WTC11 (cell line): Measurements from ENCODE around the gene TMEM11. TPM values are rescaled to one million over a fixed set of nuclear protein-coding genes. Genes with fewer than 3 reads are reported as not detected.

Source experiments
- ATAC-seq: fragments of 200-7000 bp; cut with Tn5 transposase; 2 replicates; pipeline ENCODE4 v1.10.0; 2021; ENCODE audit warnings: mild to moderate bottlenecking, moderate library complexity
- CTCF ChIA-PET: fragments of 300-600 bp; sonication (Branson Sonifier 250); formaldehyde crosslinking; loops from one replicate; lab custom pipeline; 2021; ENCODE audit warnings: antibody characterized with exemption; lab: Charles Lee
- POLR2A ChIA-PET: fragments of 350-600 bp; sonication (Branson Sonifier 250); formaldehyde crosslinking; loops from one replicate; lab custom pipeline; 2021; ENCODE audit warnings: antibody characterized with exemption; lab: Charles Lee
- DNase-seq: peaks from one replicate; pipeline ENCODE4 v3.0.0; 2021; ENCODE audit warnings: low spot score
- H3K27ac Mint-ChIP-seq: 2 replicates; pipeline ENCODE4 v1.8.0; 2021; ENCODE audit warnings: mixed read lengths
- H3K27me3 Mint-ChIP-seq: 2 replicates; pipeline ENCODE4 v1.8.0; 2021; ENCODE audit warnings: low read depth, mild to moderate bottlenecking, moderate library complexity, mixed read lengths
- H3K36me3 Mint-ChIP-seq: 2 replicates; pipeline ENCODE4 v1.8.0; 2021; ENCODE audit warnings: mixed read lengths
- H3K4me1 Mint-ChIP-seq: 2 replicates; pipeline ENCODE4 v1.8.0; 2022; ENCODE audit warnings: mixed read lengths
- H3K4me3 Mint-ChIP-seq: 2 replicates; pipeline ENCODE4 v1.8.0; 2021; ENCODE audit warnings: mild to moderate bottlenecking, moderate library complexity, mixed read lengths
- H3K9me3 Mint-ChIP-seq: 2 replicates; pipeline ENCODE4 v1.8.0; 2021; ENCODE audit warnings: mixed read lengths
- AFF4 ChIP-seq: sonication (generic); formaldehyde crosslinking; IDR thresholded peaks from 2 replicates; pipeline ENCODE4 v1.8.1; 2023; ENCODE audit warnings: mild to moderate bottlenecking, missing genetic modification reagents, borderline replicate concordance
- AR ChIP-seq: fragments of 250-450 bp; sonication (Bioruptor Pico); IDR thresholded peaks from 2 replicates; pipeline ENCODE4 v1.9.0; 2021; ENCODE audit warnings: mild to moderate bottlenecking
- FOXK1 ChIP-seq: sonication (generic); formaldehyde crosslinking; IDR thresholded peaks from 2 replicates; pipeline ENCODE4 v1.8.0; 2022; ENCODE audit warnings: mild to moderate bottlenecking, moderate library complexity, missing genetic modification reagents
- JUN ChIP-seq: sonication (generic); formaldehyde crosslinking; IDR thresholded peaks from 2 replicates; pipeline ENCODE4 v1.8.0; 2023; ENCODE audit warnings: mild to moderate bottlenecking, missing genetic modification reagents
- MAX ChIP-seq: sonication (generic); formaldehyde crosslinking; IDR thresholded peaks from 2 replicates; pipeline ENCODE4 v1.8.0; 2022; ENCODE audit warnings: mild to moderate bottlenecking, missing genetic modification reagents
- NFE2L1 ChIP-seq: sonication (generic); formaldehyde crosslinking; IDR thresholded peaks from 2 replicates; pipeline ENCODE4 v1.8.1; 2023; ENCODE audit warnings: missing genetic modification reagents
- SMAD4 ChIP-seq: sonication (generic); formaldehyde crosslinking; IDR thresholded peaks from 2 replicates; pipeline ENCODE4 v1.8.0; 2022; ENCODE audit warnings: mild to moderate bottlenecking, missing genetic modification reagents
- SP1 ChIP-seq: sonication (generic); formaldehyde crosslinking; conservative IDR thresholded peaks from 2 replicates; pipeline ENCODE4 v1.8.1; 2022; ENCODE audit warnings: missing genetic modification reagents
- STAT6 ChIP-seq: sonication (generic); formaldehyde crosslinking; conservative IDR thresholded peaks from 2 replicates; pipeline ENCODE4 v1.8.1; 2023; ENCODE audit warnings: mild to moderate bottlenecking, low read depth, missing genetic modification reagents, moderate library complexity
- ZNF121 ChIP-seq: sonication (generic); formaldehyde crosslinking; IDR thresholded peaks from 2 replicates; pipeline ENCODE4 v1.8.0; 2023; ENCODE audit warnings: missing genetic modification reagents
- ZNF263 ChIP-seq: sonication (generic); formaldehyde crosslinking; IDR thresholded peaks from 2 replicates; pipeline ENCODE4 v1.8.1; 2022; ENCODE audit warnings: low read depth, mild to moderate bottlenecking, moderate library complexity, missing genetic modification reagents
- ZNF423 ChIP-seq: fragments of 250-450 bp; sonication (Bioruptor Pico); IDR thresholded peaks from 2 replicates; pipeline ENCODE4 v2.1.2; 2022; ENCODE audit warnings: mild to moderate bottlenecking, moderate library complexity
- ZNF671 ChIP-seq: fragments of 250-450 bp; sonication (Bioruptor Pico); IDR thresholded peaks from 2 replicates; pipeline ENCODE4 v1.8.0; 2021; ENCODE audit warnings: mild to moderate bottlenecking
- total RNA-seq: library from RNA; stranded (reverse); gene quantifications from 3 replicates; pipeline ENCODE4 v1.2.3, GENCODE V29; 2021
- TF ChIP-seq, protein P1 (sequence below): fragments of 250-450 bp; sonication (Bioruptor Pico); IDR thresholded peaks from 2 replicates; pipeline ENCODE4 v1.9.0; 2021; ENCODE audit warnings: mild to moderate bottlenecking
- TF ChIP-seq, protein P2 (sequence below): sonication (generic); formaldehyde crosslinking; IDR thresholded peaks from 2 replicates; pipeline ENCODE4 v1.8.1; 2023; ENCODE audit warnings: mild to moderate bottlenecking, missing genetic modification reagents, moderate library complexity

The TMEM11 gene
- total RNA-seq, 1 experiment from 2014 or later, result 37.0 TPM

GRCh38 chr17:21196126-21196525 is 17.8 kb downstream of the TMEM11 start (continued):
- TF ChIP-seq AFF4 (CRISPR knock-in tag), result no peak
- no peak for TF ChIP-seq ZNF121 (CRISPR knock-in tag)
- no peak for TF ChIP-seq SP1 (CRISPR knock-in tag)
- TF ChIP-seq AR, result no peak
- no peak for TF ChIP-seq SMAD4
- TF ChIP-seq ZNF423 (CRISPR knock-in tag), result no peak
- TF ChIP-seq MAX (CRISPR knock-in tag), result no peak
- no peak for TF ChIP-seq ZNF671 (CRISPR knock-in tag)
- TF ChIP-seq, protein P1, sequence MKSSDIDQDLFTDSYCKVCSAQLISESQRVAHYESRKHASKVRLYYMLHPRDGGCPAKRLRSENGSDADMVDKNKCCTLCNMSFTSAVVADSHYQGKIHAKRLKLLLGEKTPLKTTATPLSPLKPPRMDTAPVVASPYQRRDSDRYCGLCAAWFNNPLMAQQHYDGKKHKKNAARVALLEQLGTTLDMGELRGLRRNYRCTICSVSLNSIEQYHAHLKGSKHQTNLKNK (CRISPR knock-in tag), result no peak
- no peak for TF ChIP-seq ZNF263 (CRISPR knock-in tag)
- TF ChIP-seq, all 79 proteins: peak for 0

- no peak overlapping the region for H3K4me3 Mint-ChIP-seq
- ChIA-PET CTCF (interaction anchor here (1.0 kb wide), 1 partner anchor 202 kb away, joined by 4 read pairs; no protein-coding TSS in a partner anchor), POLR2A (no interaction called here)
- no peaks in the 10 kb centered on the region for H3K9me3 Mint-ChIP-seq
- H3K27me3 Mint-ChIP-seq, result no peaks in the 10 kb centered on the region
- TF ChIP-seq NFE2L1 (CRISPR knock-in tag) (no peak), FOXK1 (no peak), STAT6 (CRISPR knock-in tag) (no peak), JUN (CRISPR knock-in tag) (no peak)
- TF ChIP-seq, protein P2, sequence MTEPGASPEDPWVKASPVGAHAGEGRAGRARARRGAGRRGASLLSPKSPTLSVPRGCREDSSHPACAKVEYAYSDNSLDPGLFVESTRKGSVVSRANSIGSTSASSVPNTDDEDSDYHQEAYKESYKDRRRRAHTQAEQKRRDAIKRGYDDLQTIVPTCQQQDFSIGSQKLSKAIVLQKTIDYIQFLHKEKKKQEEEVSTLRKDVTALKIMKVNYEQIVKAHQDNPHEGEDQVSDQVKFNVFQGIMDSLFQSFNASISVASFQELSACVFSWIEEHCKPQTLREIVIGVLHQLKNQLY, result no peak
- ATAC-seq (no peak), DNase-seq (no peak)
- H3K36me3 Mint-ChIP-seq, result peaks cover 30% of the 10 kb centered on the region
- H3K27ac Mint-ChIP-seq, result peak overlapping the region; percentile 66
- peaks cover 39% of the 10 kb centered on the region for H3K4me1 Mint-ChIP-seq
Observed at GRCh38 chr17:21194703-21195102, 19.3 kb downstream of the TMEM11 start.
